Vagina (tissue), 2 donors: ENCODE data around the gene RIOK2. TPM values are rescaled to one million over a fixed set of nuclear protein-coding genes. Genes with fewer than 3 reads are reported as not detected.

Experiments used
- DNase-seq, 2 donors: peaks; one replicate each; pipeline ENCODE4 v3.0.0-alpha.2; 2017; ENCODE audit errors: extremely low spot score in 2 of 2
- H3K27ac ChIP-seq: fragments of 200-600 bp; sonication (generic); one replicate; pipeline ENCODE4 v1.5.1; 2019
- H3K27me3 ChIP-seq: fragments of 200-600 bp; sonication (generic); one replicate; pipeline ENCODE4 v1.5.1; 2019
- H3K36me3 ChIP-seq, 2 donors: fragments of 200-600 bp; sonication (generic); one replicate each; pipeline ENCODE4 v1.5.1; 2017 to 2019
- H3K4me1 ChIP-seq: fragments of 200-600 bp; sonication (generic); one replicate; pipeline ENCODE4 v1.5.1; 2019
- H3K4me3 ChIP-seq, 2 donors: fragments of 200-600 bp; sonication (generic); 1 replicate in 1 of 2; 2 replicates in 1 of 2; pipeline ENCODE4 v1.5.1; 2016 to 2019
- H3K9me3 ChIP-seq: fragments of 200-600 bp; sonication (generic); one replicate; pipeline ENCODE4 v1.5.1; 2019
- CTCF ChIP-seq, 3 experiments: fragments of 450-650 bp in 2 of 3; fragments of 200-600 bp in 1 of 3; sonication (generic) in 1 of 3; IDR thresholded peaks; one replicate each; pipeline ENCODE4 v1.5.1; 2017 to 2019; ENCODE audit warnings: antibody characterized with exemption in 3 of 3, mild to moderate bottlenecking in 2 of 3, moderate library complexity in 2 of 3
- POLR2A ChIP-seq, 2 donors: fragments of 450-650 bp; IDR thresholded peaks; one replicate each; pipeline ENCODE4 v1.6.1; 2017; ENCODE audit warnings: antibody characterized with exemption in 2 of 2, mild to moderate bottlenecking in 2 of 2, moderate library complexity in 2 of 2
- POLR2AphosphoS5 ChIP-seq, 2 donors: sonication (generic); formaldehyde crosslinking; IDR thresholded peaks; one replicate each; pipeline ENCODE4 v1.9.0; 2017; ENCODE audit warnings: antibody characterized with exemption in 2 of 2, mild to moderate bottlenecking in 2 of 2, low read depth in 1 of 2; ENCODE audit not compliant: insufficient read depth in 1 of 2
- intact Hi-C: fragments of 100-400 bp; cut with DNase I; formaldehyde crosslinking; loops from one replicate; pipeline ENCODE4 v1.15.1; 2023
- total RNA-seq: library from RNA; depleted of rRNA; stranded (reverse); fragments of >200 nt; gene quantifications from one replicate; pipeline ENCODE4 v1.2.3, GENCODE V29; 2016

Gene RIOK2
- total RNA-seq, 1 donor from 2014 or later = 18.7 TPM

- Histone ChIP-seq H3K27ac (no peak overlapping the region), H3K36me3 (peaks cover 0 to 42% of the 10 kb centered on the region in 2 donors), H3K4me3 (no peak overlapping the region), H3K4me1 (no peaks in the 10 kb centered on the region), H3K27me3 (no peaks in the 10 kb centered on the region), H3K9me3 (no peaks in the 10 kb centered on the region)
- intact Hi-C loops = loop anchor here (10.0 kb wide), 2 partner anchors 409 to 549 kb away; no protein-coding TSS in a partner anchor
- DNase-seq = no peak
- TF ChIP-seq POLR2AphosphoS5 (IDR thresholded peaks at IDR 0.05; ENCODE audit: insufficient read depth in 1 of 2, low read depth in 1 of 2) (no peak), CTCF (IDR thresholded peaks at IDR 0.05) (peak in 2 of 3 experiments; percentile 38 to 60), POLR2A (IDR thresholded peaks at IDR 0.05) (no peak)
Measured at GRCh38 chr5:97163360-97163764, 19.7 kb downstream of the RIOK2 start.

- H3K27ac ChIP-seq = no peak overlapping the region
- no peaks in the 10 kb centered on the region for H3K27me3 ChIP-seq
- TF ChIP-seq CTCF (IDR thresholded peaks at IDR 0.05) = peak; percentile 51 to 78 (median 58)
- TF ChIP-seq POLR2A (IDR thresholded peaks at IDR 0.05) = no peak
- no peaks in the 10 kb centered on the region for H3K9me3 ChIP-seq
- intact Hi-C loops = loop anchor here (10.0 kb wide), 2 partner anchors 407 to 547 kb away; no protein-coding TSS in a partner anchor
- no peak for DNase-seq
- no peaks in the 10 kb centered on the region for H3K4me1 ChIP-seq
- H3K4me3 ChIP-seq = no peak overlapping the region
- H3K36me3 ChIP-seq = peaks cover 0 to 31% of the 10 kb centered on the region in 2 donors
Measured at GRCh38 chr5:97162045-97162444, 21.0 kb downstream of the RIOK2 start.

- no peak for DNase-seq
- no peak for TF ChIP-seq POLR2AphosphoS5 (IDR thresholded peaks at IDR 0.05; ENCODE audit: insufficient read depth in 1 of 2, low read depth in 1 of 2)
- TF ChIP-seq CTCF (IDR thresholded peaks at IDR 0.05) = no peak
- TF ChIP-seq POLR2A (IDR thresholded peaks at IDR 0.05) = no peak
- Histone ChIP-seq H3K36me3 (peaks cover 0 to 10% of the 10 kb centered on the region in 2 donors), H3K27ac (no peak overlapping the region), H3K9me3 (no peaks in the 10 kb centered on the region), H3K4me3 (no peak overlapping the region), H3K4me1 (no peaks in the 10 kb centered on the region), H3K27me3 (no peaks in the 10 kb centered on the region)
- intact Hi-C loops = loop anchor here (10.0 kb wide), 1 partner anchor 293 kb away; no protein-coding TSS in a partner anchor
Measured at GRCh38 chr5:97157689-97158088, 25.4 kb downstream of the RIOK2 start.

GRCh38 chr5:97151370-97151769, 31.7 kb downstream of the RIOK2 start:
- no peaks in the 10 kb centered on the region for H3K4me1 ChIP-seq
- TF ChIP-seq POLR2A (IDR thresholded peaks at IDR 0.05) (no peak), POLR2AphosphoS5 (IDR thresholded peaks at IDR 0.05; ENCODE audit: insufficient read depth in 1 of 2, low read depth in 1 of 2) (no peak), CTCF (IDR thresholded peaks at IDR 0.05) (no peak)
- H3K27me3 ChIP-seq = no peaks in the 10 kb centered on the region
- no peak overlapping the region for H3K27ac ChIP-seq
- no peak for DNase-seq
- intact Hi-C loops = loop anchor here (10.0 kb wide), 1 partner anchor 287 kb away; no protein-coding TSS in a partner anchor
- no peaks in the 10 kb centered on the region for H3K36me3 ChIP-seq
- H3K9me3 ChIP-seq = no peaks in the 10 kb centered on the region
- H3K4me3 ChIP-seq = no peak overlapping the region

- TF ChIP-seq POLR2AphosphoS5 (IDR thresholded peaks at IDR 0.05; ENCODE audit: insufficient read depth in 1 of 2, low read depth in 1 of 2) = no peak
- no peak for TF ChIP-seq CTCF (IDR thresholded peaks at IDR 0.05)
- TF ChIP-seq POLR2A (IDR thresholded peaks at IDR 0.05) = no peak
- H3K27ac ChIP-seq = no peak overlapping the region
- no peaks in the 10 kb centered on the region for H3K36me3 ChIP-seq
- DNase-seq = no peak
- intact Hi-C loops = loop anchor here (10.0 kb wide), 1 partner anchor 286 kb away; no protein-coding TSS in a partner anchor
- H3K9me3 ChIP-seq = no peaks in the 10 kb centered on the region
- H3K4me1 ChIP-seq = no peaks in the 10 kb centered on the region
- no peak overlapping the region for H3K4me3 ChIP-seq
- no peaks in the 10 kb centered on the region for H3K27me3 ChIP-seq
Measured at GRCh38 chr5:97150401-97150800, 32.6 kb downstream of the RIOK2 start.
